Measurements from ENCODE around the gene ENG.

DNA sequence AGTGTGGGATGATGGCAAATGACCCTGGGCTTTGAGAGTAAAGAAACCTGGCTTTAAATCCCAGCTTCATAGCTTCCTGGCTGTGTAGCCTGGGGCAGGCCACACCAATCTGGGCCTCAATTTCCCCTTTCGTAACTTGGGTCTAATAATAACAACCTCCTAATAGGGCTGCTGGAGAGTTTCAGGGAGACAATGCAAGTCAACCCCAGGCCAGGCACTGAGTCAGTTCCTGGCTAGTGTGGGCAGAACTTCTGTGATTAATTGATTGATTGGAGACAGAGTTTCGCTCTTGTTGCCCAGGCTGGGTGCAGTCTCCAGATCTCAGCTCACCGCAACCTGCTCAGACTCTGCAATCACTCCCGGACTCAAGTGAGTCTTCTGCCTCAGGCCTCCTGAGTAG, 72.7 kb downstream of the ENG start:
- TF ChIP-seq, protein P1, sequence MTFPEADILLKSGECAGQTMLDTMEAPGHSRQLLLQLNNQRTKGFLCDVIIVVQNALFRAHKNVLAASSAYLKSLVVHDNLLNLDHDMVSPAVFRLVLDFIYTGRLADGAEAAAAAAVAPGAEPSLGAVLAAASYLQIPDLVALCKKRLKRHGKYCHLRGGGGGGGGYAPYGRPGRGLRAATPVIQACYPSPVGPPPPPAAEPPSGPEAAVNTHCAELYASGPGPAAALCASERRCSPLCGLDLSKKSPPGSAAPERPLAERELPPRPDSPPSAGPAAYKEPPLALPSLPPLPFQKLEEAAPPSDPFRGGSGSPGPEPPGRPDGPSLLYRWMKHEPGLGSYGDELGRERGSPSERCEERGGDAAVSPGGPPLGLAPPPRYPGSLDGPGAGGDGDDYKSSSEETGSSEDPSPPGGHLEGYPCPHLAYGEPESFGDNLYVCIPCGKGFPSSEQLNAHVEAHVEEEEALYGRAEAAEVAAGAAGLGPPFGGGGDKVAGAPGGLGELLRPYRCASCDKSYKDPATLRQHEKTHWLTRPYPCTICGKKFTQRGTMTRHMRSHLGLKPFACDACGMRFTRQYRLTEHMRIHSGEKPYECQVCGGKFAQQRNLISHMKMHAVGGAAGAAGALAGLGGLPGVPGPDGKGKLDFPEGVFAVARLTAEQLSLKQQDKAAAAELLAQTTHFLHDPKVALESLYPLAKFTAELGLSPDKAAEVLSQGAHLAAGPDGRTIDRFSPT (tag by site-specific recombination; IDR thresholded peaks at IDR 0.05), result no peak
- TF ChIP-seq, protein P2, sequence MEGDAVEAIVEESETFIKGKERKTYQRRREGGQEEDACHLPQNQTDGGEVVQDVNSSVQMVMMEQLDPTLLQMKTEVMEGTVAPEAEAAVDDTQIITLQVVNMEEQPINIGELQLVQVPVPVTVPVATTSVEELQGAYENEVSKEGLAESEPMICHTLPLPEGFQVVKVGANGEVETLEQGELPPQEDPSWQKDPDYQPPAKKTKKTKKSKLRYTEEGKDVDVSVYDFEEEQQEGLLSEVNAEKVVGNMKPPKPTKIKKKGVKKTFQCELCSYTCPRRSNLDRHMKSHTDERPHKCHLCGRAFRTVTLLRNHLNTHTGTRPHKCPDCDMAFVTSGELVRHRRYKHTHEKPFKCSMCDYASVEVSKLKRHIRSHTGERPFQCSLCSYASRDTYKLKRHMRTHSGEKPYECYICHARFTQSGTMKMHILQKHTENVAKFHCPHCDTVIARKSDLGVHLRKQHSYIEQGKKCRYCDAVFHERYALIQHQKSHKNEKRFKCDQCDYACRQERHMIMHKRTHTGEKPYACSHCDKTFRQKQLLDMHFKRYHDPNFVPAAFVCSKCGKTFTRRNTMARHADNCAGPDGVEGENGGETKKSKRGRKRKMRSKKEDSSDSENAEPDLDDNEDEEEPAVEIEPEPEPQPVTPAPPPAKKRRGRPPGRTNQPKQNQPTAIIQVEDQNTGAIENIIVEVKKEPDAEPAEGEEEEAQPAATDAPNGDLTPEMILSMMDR (tag by site-specific recombination; IDR thresholded peaks at IDR 0.05), result no peak
- TF ChIP-seq, protein P3, sequence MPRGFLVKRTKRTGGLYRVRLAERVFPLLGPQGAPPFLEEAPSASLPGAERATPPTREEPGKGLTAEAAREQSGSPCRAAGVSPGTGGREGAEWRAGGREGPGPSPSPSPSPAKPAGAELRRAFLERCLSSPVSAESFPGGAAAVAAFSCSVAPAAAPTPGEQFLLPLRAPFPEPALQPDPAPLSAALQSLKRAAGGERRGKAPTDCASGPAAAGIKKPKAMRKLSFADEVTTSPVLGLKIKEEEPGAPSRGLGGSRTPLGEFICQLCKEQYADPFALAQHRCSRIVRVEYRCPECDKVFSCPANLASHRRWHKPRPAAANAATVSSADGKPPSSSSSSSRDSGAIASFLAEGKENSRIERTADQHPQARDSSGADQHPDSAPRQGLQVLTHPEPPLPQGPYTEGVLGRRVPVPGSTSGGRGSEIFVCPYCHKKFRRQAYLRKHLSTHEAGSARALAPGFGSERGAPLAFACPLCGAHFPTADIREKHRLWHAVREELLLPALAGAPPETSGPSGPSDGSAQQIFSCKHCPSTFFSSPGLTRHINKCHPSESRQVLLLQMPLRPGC (tag by site-specific recombination; IDR thresholded peaks at IDR 0.05), result no peak
- TF ChIP-seq HOXA7 (CRISPR knock-in tag; IDR thresholded peaks at IDR 0.05; ENCODE audit: borderline replicate concordance) (no peak), ZNF600 (tag by site-specific recombination; IDR thresholded peaks at IDR 0.05) (no peak), ZNF530 (tag by site-specific recombination; IDR thresholded peaks at IDR 0.05; ENCODE audit: low read depth) (no peak)
- TF ChIP-seq, protein P4, sequence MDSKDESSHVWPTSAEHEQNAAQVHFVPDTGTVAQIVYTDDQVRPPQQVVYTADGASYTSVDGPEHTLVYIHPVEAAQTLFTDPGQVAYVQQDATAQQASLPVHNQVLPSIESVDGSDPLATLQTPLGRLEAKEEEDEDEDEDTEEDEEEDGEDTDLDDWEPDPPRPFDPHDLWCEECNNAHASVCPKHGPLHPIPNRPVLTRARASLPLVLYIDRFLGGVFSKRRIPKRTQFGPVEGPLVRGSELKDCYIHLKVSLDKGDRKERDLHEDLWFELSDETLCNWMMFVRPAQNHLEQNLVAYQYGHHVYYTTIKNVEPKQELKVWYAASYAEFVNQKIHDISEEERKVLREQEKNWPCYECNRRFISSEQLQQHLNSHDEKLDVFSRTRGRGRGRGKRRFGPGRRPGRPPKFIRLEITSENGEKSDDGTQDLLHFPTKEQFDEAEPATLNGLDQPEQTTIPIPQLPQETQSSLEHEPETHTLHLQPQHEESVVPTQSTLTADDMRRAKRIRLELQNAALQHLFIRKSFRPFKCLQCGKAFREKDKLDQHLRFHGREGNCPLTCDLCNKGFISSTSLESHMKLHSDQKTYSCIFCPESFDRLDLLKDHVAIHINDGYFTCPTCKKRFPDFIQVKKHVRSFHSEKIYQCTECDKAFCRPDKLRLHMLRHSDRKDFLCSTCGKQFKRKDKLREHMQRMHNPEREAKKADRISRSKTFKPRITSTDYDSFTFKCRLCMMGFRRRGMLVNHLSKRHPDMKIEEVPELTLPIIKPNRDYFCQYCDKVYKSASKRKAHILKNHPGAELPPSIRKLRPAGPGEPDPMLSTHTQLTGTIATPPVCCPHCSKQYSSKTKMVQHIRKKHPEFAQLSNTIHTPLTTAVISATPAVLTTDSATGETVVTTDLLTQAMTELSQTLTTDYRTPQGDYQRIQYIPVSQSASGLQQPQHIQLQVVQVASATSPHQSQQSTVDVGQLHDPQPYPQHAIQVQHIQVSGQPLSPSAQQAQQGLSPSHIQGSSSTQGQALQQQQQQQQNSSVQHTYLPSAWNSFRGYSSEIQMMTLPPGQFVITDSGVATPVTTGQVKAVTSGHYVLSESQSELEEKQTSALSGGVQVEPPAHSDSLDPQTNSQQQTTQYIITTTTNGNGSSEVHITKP (tag by site-specific recombination; IDR thresholded peaks at IDR 0.05), result no peak

Measured in HEK293 (cell line).